HG03442 (cell line): Measurements from ENCODE around the gene BTBD16.

Experiments used
- ATAC-seq: cut with Tn5 transposase; IDR thresholded peaks from one replicate; pipeline ENCODE4 v1.9.1; 2021; ENCODE audit warnings: mild to moderate bottlenecking, moderate library complexity; ENCODE audit not compliant: unreplicated experiment

BTBD16 gene

DNA sequence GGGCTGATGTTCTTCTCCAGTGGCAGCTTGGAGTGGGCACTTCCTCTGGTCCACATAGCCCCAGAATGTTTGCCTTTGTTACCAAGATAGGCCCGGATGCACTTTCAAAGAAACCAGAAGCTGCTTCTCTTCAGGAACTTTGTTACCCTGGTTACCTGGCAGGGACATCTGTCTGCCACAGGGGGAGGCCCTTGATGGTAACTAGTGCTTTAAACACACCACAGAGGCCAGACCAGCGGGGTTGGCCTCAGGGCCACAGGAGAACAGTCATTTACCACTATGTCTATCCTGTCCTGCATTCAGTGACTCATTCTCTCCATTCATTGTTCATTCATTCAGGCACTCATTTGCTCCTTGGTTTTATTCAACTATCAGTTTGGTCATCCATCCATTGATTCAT lies 91.5 kb downstream of the BTBD16 start:
- ATAC-seq = no peak

DNA sequence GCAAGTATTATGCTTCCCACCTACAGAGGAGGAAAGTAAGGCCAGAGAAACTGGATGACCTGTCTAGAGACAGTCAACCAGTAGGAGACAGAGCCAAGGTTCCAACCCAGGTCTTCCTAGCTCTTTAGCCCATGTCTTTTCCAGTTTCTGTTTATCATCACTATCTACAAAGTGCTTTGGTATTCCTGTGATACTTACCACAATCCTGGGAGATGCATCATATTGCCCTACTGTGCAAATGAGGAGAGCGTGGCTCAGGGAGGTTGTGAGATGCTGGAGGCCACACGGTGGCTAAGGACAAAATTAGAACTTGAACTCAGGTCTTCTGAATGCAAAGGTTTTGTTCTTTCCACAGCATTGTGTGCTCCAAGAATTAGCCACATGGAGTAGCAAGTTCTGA lies 92.2 kb downstream of the BTBD16 start:
- ATAC-seq = no peak

DNA sequence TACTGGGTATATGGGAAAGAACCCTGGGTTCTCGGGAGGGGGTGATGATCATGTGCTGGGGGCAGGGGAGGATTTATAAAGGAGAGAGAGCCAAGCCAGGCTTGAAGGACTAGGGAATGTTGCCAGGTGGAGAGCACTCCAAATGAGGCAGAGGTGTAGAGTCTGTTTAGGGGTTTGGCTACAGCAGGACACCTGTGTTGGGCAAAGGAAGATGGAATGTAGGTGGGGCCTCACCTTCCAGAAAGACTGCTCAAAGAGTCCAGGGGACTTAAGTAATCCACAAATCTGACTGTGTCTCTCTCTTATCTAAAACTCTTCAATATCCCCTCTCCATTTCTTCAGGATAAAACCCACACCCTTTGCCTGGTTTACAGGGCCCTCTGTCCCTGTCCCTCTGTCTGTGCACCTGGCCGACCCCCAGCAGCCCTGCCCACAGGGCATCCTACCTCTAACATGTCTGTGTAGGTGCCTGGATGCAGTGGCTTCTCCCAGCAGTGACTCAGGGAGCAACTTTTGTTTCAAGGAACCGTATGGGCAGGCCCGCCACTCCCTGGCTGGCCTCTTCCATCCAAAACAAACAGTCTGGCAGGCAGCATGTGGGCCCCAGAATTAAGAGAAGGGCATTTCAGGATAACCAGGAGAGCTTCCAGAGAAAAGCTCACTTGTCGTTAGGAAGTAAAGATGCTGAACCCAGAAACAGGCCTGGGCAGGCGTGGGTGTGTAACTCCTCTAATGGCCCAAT lies 92.8 kb downstream of the BTBD16 start:
- ATAC-seq = no peak

DNA sequence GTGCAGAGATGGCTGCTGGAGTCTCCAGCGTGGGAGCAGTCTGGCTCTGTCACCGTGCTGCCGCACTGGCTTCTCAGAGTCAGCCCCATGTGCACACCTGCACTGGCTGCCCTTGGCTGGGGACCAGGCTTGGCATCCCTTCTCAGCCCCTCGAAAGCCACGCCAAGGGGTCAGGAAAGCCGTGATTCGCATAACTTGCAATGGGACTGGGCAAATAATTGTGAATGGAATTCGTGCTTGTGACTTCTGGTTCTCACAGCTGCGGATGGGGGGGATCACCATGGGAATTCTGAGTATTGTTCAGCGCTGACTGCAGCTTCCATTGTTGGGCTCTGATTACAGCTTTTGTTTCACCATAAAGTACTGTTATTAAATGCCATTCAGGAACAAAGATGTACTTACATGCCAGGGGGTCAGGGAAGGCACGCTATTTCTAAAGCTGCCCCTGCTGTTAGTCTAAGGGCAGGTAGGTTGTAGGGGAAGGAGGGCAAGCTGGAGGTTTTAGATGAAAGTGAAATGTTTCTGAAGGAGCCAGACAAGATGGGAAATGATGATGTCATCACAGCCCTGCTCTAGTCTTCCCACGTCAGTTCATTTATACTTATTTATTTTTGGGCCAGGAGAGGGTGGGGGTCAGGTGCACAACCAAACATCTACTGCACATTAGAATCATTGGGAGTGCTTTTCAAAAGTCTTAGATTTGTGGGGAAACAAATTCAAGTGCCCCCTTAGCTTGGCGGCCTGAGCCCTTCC lies 97.6 kb downstream of the BTBD16 start:
- ATAC-seq = no peak

DNA sequence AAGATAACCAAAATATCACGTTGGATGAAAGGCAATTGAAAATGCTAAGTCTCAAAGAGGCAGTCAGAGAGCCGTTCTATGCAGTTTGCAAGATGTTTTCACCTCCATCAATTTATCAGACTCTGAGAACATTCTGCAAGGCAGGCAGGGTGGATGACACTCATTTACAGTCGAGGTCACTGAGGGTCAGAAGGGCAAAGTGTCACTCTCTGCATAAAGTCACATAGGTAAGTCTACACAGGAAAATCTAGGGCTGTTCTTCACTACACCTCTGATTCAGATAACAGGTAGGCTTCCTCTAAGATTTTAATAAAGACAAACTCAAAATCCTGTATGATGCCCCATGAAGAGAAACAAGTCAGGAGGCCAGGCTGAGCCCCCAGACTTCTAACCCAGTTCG lies 102.0 kb downstream of the BTBD16 start:
- ATAC-seq = no peak

DNA sequence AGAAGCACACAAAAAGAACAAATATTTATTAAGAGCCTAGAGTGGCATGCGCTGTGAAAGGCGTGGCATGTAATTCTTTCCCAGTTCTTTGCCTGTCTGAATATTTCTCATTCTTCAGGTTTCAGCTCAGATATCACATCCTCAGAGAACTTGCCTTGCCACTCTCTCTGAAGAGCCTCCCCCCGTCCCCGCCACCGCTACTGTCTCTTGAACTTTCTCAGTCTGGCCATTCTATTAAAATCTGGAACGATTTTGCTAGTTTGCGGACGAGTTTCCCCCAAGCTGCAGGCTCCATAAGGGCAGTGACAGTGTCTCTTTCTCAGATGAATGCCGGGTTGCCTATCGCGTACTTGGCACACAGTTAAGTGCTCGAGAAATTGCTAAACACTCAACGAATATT lies 102.6 kb downstream of the BTBD16 start:
- ATAC-seq = no peak

DNA sequence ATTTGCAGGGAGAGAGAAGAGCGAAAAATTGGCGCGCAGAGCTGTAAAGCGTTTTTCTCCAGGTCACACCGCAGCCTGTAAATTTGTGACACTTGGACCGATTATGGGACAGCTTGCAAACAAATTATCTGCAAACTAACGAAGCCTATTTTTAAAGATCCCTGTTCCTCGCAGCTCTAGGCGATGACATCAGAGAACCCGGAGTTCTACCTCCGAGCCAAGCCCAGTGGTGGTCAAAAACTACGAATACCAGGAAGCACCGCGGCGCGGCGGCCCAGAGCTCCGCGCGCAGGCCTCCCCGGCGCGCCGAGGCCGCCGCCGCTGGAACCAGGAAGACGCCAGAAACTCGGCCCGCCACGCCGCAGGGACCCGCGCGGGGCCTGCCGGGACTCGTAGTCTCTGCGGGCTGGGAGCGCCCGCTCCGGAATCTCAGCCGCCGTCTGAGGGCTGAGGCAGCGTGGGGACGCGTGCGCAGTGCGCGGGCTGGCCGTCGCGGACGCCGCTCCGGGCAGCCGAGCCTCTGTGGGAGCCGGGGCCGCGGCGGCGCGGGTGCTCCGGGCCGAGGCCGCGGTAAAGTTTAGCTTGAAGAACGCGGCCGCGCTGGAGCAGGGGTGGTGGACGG lies 103.3 kb downstream of the BTBD16 start, which contains the start of gene PLEKHA1:
Gene PLEKHA1 (plus strand): TSS at position 472 of the 622 bp plus-strand sequence. CDS start 18,493 bp downstream, outside the sequence.
- peak; percentile 85 for ATAC-seq

DNA sequence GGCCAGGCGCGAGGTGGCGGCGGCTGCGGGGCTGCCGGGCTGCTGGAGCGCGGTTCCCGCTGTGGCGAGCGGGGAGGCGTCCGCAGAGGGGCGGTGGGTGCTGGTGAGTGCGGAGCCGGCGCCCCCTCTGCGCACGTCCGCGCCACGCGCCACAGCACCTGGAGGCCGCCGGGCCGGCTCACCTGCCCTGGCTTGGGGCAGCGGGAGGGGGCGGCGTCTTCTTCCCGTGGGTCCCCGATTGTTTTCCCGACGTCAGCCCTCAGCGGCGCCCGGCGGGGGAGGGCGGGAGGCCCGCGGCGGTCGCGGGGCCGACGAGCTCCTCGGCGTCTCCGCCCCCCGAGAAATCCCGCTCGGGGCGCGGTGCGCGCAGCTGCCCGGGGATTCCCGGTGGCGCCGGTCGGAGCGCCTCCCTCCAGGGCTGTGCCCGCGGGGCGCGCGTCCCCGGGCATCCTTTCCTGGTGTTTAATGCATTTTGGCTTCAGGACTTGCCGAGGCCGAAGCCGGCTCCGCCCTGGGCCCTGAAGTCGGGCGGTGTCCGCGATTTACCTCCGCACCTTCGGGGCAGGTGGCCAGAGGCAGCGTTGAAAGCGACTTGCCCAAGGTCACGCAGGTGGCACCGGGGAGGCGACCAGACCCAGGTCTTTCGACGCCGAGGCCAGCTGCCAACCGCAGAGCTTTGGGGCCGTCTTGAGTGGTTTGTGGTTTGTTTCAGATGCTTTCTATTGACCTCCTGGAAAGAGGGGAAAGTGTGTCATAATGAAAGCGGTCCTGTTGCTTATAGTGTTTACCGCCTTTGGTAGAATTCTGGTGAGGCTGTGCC lies 104.0 kb downstream of the BTBD16 start:
- peak; percentile 48 for ATAC-seq

DNA sequence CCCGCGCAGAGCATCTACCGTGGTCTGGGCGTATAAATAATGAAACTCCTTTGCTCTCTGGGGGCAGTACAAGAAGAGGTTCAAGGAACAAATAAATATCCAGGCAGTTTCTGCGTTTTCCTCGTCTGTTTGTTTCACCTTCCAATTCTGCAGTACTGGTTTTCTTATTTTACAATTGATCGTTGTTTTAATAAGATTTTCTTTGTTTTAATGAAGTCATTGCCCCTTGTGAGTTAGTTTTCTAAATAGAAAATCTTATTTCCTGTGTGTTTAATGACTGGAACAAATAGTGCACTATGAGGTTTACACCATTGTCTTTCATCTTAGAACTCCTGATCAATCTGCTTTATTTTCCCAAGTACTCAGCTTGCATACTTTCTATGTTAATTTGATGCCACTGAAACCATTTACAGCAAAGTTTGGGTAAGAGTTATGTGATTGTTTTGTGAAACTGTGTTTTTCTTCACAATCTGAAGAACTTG lies 104.6 kb downstream of the BTBD16 start:
- no peak for ATAC-seq

DNA sequence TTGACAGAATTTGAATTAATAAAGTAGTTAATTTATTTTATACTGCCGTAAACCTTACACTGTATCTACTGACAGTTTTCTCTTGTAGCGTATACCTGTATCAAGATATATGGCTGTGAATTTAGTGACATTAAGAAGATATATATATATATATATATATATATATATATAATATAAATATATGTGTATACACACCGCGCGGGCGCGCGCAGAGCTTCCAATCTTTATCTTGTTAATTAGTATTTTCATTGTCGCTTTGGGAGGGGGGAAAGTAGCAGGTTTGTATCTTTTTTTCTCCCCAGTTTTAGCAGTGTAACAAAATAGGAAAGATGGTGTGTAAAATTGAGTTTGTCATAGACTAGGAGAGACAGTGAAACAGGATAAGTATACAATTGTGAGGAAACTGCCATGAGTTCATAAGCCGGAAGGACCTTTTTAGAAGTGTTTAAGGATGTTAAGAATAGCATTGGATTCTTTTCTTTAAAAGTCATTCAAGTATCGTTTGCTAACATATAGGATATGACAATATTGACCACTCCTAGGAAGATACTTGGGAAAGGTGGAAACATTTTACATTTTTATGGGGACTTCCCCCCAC lies 105.4 kb downstream of the BTBD16 start:
- no peak for ATAC-seq

DNA sequence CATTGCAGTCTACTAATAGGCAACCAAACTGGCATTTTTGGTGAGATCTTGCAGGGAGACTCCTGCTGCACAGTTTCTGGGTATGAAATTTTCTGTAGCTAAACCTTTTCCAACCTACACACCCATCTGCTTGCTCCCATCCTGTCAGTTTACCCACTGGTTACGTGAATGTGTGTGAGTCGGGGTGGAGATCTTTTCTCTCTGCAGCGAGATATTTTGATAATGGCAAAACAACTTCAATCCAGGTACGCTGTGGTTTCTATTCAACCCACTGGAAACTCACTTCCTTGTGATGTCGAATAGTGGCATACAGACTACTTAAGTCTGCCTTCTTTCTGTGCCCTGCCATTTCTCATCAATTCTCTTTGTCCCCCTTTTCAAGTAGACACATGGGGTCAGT lies 107.9 kb downstream of the BTBD16 start:
- no peak for ATAC-seq

DNA sequence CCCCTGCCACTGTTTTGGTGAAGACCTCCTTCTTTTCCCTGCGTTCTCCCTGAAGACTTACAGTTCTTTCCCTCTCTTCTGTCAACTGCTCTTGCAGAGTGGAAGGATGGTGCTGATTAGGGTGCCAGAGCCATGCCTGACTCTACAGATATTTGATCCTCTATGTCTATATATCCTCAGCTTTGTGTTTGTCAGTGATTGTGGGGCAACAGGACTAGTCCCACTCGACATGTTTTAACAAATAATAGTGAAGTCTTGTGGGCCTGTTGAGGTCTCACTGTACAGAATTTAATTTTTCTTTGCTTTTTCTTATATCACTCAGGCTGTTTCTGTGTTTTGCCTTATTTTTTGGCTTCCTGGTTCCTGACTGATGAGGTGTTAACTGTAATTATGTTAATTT lies 108.4 kb downstream of the BTBD16 start:
- no peak for ATAC-seq

DNA sequence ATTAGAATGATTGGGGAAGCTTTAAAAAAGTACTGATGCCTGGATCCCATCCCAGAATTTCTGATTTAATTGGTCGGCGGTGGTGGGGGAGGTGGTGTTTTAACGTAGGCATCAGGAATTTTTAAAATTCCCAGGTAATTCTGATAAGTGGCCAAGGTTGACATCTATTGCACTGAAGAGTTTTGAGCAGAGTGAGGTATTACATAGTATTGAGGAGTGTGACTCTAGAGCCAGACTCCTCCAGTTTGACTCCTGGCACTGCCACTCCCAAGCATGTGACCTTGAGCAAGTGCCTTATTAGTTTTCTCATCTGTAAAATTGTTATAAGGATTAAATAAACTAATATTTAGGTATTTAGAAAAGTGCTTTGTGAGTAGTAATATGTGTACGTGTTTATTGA lies 109.6 kb downstream of the BTBD16 start:
- no peak for ATAC-seq

DNA sequence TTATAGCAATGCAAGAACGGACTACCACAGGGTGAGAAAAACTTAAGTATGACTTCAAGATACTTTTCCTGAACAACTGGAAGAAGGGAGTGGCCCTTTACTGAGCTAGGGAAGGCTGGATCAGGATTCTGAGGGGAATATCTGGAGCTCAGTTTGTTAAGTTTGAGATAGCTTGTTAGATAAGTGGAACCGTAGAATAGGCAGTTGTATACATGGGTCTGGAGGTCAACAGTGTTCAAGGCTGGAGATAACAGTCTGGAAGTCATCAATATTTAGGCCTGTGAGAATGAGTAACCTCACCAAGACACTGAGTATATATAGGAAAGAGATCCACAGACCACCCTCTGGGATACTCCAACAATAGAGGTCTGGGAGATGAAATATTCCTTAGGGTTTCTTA lies 110.6 kb downstream of the BTBD16 start:
- no peak for ATAC-seq

DNA sequence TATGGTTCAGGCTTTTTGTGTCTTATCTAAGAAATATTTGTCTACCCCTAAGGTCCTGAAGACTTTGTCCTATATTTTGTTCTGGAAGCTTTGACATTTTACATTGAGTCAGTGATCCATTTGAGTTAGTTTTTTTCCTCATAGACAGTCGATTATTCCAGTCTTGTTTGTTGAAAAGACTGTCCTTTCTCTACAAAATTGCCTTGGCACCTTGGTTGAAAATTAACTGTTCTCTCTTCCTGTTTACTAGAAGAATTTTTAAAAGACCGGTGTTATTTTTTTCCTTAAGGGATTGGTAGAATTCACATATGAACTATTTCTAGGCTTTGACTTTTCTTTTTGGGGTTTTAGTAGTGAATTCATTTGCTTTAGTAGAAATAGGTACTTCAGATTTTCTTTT lies 115.4 kb downstream of the BTBD16 start:
- no peak for ATAC-seq

DNA sequence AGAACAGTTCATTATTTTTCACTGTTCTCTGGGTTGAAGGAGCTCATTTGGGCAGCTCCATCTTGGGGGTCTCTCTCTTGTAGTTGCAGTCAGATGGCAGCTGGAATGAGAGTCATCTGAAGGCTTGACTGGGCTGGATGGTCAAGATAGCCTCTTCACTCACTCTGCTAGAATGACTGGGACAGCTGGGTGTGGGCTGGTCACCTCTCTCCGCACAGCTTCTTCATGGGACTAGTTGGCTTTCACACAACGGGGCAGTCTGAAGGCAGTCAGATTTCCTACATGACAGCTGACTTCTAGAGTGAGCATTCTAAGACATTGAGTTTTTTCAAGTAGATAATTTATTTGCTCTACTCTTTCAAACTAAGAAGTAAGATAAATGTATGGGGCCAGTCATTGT lies 116.5 kb downstream of the BTBD16 start:
- no peak for ATAC-seq
